ENCODE measurements around the gene MICAL3. TPM values are rescaled to one million over a fixed set of nuclear protein-coding genes. Genes with fewer than 3 reads are reported as not detected.

MICAL3 gene
- total and polyA plus RNA-seq, 9 of the 15 experiments (the other 6 are each of a cell fraction or from before 2014, with no cell fraction given) = 0.53 to 32.1 (median 12.3) TPM

DNA sequence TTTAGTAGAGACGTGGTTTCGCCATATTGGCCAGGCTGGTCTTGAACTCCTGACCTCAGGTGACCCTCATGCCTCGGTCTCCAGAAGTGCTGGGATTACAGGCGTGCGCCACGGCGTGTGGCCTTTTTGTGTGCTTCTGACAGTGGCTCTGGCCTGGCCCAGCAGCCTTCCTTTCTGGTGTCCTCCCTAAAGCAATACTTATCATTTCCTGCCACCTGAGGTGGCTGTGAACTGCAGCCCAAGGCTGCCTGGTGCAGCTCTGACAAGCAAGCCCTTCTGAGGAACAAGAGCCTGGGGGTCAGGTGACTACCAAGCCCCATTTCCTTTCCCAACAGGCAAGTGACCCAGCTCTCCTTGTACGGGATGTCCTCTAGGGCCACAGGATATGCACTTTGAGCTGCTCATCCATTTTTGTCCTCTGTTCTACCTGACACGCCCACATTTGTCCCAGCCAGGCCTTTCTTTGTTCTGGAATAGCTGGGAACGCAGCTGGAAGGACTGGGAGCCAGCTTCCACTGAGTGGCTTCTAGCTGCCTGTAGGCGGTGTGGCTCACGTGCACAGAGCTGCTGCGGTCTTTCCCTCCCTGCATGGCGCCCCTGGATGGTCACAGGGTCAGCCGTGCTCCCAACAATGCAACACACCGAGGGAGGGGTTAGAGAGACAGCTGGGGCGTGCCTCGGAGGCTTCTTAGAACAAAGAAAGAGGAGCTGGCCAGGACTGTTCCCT is 237.8 kb downstream of the MICAL3 start (continued):
- TF ChIP-seq CTCFL (IDR thresholded peaks at IDR 0.05; ENCODE audit: borderline replicate concordance, insufficient read depth, low read depth, low read length, poor library complexity, severe bottlenecking) (no peak), TCF3 (CRISPR knock-in tag; IDR thresholded peaks at IDR 0.05) (peak; percentile 95), BMI1 (IDR thresholded peaks at IDR 0.05; ENCODE audit: low read length) (no peak), SRF (CRISPR knock-in tag; IDR thresholded peaks at IDR 0.05) (no peak), SAFB (IDR thresholded peaks at IDR 0.05; ENCODE audit: borderline replicate concordance, low read depth, low read length) (no peak), GATAD2B (IDR thresholded peaks at IDR 0.05; ENCODE audit: borderline replicate concordance) (no peak), ZEB2 (IDR thresholded peaks at IDR 0.05) (peak; percentile 51; the same call in 1 of the 2 replicates), MGA (IDR thresholded peaks at IDR 0.05) (peak; percentile 83), TAL1 (IDR thresholded peaks at IDR 0.05) (peak; percentile 82)
- TF ChIP-seq, protein P1, sequence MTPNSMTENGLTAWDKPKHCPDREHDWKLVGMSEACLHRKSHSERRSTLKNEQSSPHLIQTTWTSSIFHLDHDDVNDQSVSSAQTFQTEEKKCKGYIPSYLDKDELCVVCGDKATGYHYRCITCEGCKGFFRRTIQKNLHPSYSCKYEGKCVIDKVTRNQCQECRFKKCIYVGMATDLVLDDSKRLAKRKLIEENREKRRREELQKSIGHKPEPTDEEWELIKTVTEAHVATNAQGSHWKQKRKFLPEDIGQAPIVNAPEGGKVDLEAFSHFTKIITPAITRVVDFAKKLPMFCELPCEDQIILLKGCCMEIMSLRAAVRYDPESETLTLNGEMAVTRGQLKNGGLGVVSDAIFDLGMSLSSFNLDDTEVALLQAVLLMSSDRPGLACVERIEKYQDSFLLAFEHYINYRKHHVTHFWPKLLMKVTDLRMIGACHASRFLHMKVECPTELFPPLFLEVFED (CRISPR knock-in tag; conservative IDR thresholded peaks at IDR 0.05) = no peak
- TF ChIP-seq, protein P2, sequence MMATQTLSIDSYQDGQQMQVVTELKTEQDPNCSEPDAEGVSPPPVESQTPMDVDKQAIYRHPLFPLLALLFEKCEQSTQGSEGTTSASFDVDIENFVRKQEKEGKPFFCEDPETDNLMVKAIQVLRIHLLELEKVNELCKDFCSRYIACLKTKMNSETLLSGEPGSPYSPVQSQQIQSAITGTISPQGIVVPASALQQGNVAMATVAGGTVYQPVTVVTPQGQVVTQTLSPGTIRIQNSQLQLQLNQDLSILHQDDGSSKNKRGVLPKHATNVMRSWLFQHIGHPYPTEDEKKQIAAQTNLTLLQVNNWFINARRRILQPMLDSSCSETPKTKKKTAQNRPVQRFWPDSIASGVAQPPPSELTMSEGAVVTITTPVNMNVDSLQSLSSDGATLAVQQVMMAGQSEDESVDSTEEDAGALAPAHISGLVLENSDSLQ (IDR thresholded peaks at IDR 0.05) = peak; percentile 45; the same call in 1 of the 2 replicates

Data from K562 (cell line).